Lung microvascular endothelial cell (primary cell): ENCODE measurements around the gene DSTYK. TPM values are rescaled to one million over a fixed set of nuclear protein-coding genes. Genes with fewer than 3 reads are reported as not detected.
A peak's percentile ranks its signal among the peaks of the same experiment; 100 is the strongest.

ENCODE experiments used
- DNase-seq, 2 donors: peaks; one replicate each; pipeline versions ENCODE4 v3.0.0 to v3.0.0-alpha.2; 2010; ENCODE audit warnings: low read depth in 2 of 2
- total RNA-seq: library from RNA; depleted of rRNA; stranded (reverse); fragments of >200 nt; gene quantifications from 2 replicates; pipeline ENCODE4 v1.2.1, GENCODE V29; 2014

DSTYK gene
- total RNA-seq, 1 donor from 2014 or later = 10.9 TPM

GRCh38 chr1:205129447-205130029, 82.0 kb downstream of the DSTYK start:
- DNase-seq = no peak

- DNase-seq = no peak
Measured at GRCh38 chr1:205128050-205128449, 83.5 kb downstream of the DSTYK start.

- DNase-seq = no peak
Measured at GRCh38 chr1:205127646-205128045, 83.9 kb downstream of the DSTYK start.

- no peak for DNase-seq
Measured at GRCh38 chr1:205124726-205125125, 86.8 kb downstream of the DSTYK start.

GRCh38 chr1:205122489-205122882, 89.0 kb downstream of the DSTYK start:
- DNase-seq = peak in 1 of 2 donors; percentile 54

GRCh38 chr1:205121660-205122488, 89.6 kb downstream of the DSTYK start, which contains the start of gene RBBP5:
Gene RBBP5 (minus strand): TSS chr1:205121978. CDS start chr1:205121873, 105 bp downstream.
- peak; percentile 98 to 99 for DNase-seq

- no peak for DNase-seq
Measured at GRCh38 chr1:205118752-205119151, 92.8 kb downstream of the DSTYK start.

GRCh38 chr1:205111354-205111753, 100.1 kb downstream of the DSTYK start:
- no peak for DNase-seq

GRCh38 chr1:205109711-205110110, 101.8 kb downstream of the DSTYK start:
- DNase-seq = no peak

GRCh38 chr1:205109269-205109668, 102.2 kb downstream of the DSTYK start:
- no peak for DNase-seq

- no peak for DNase-seq
Measured at GRCh38 chr1:205108464-205108863, 103.0 kb downstream of the DSTYK start.

GRCh38 chr1:205107327-205107726, 104.2 kb downstream of the DSTYK start:
- no peak for DNase-seq

GRCh38 chr1:205102404-205102803, 109.1 kb downstream of the DSTYK start:
- no peak for DNase-seq

- DNase-seq = no peak
Measured at GRCh38 chr1:205098242-205098641, 113.3 kb downstream of the DSTYK start.

GRCh38 chr1:205095422-205095821, 116.1 kb downstream of the DSTYK start:
- no peak for DNase-seq

Other genes with a start within 250 kb of the DSTYK start
- gene CNTN2, start 168.5 kb downstream of the DSTYK start, total RNA-seq = not detected in 2 replicates
- 0.87 and 2.0 TPM in 2 replicates for gene TMEM81, start 127.2 kb downstream of the DSTYK start, total RNA-seq
- 10.9 and 16.3 TPM in 2 replicates for gene RBBP5, start 89.7 kb downstream of the DSTYK start, total RNA-seq
- gene TMCC2, start 16.2 kb upstream of the DSTYK start, total RNA-seq = 0.40 and 0.44 TPM in 2 replicates
- 2.6 and 3.8 TPM in 2 replicates for gene NUAK2, start 110.0 kb upstream of the DSTYK start, total RNA-seq
- not detected in 2 replicates for gene KLHDC8A, start 145.2 kb upstream of the DSTYK start, total RNA-seq
- gene LEMD1, start 210.4 kb upstream of the DSTYK start, total RNA-seq = not detected in 2 replicates
- not detected in 2 replicates for gene BLACAT1, start 244.3 kb upstream of the DSTYK start, total RNA-seq